Activated T-cell treated with anti-CD3 and anti-CD28 coated beads, Interleukin-2, amount 50 U/mL, for 72 hours (primary cell): Measurements from ENCODE around the gene PTPN9. TPM values are rescaled to one million over a fixed set of nuclear protein-coding genes. Genes with fewer than 3 reads are reported as not detected.
A peak's percentile ranks its signal among the peaks of the same experiment; 100 is the strongest.

Source experiments
- ATAC-seq, 2 donors: fragments of 150-1000 bp; cut with Tn5 transposase; replicated peaks in 1 of 2; 2 replicates each; pipeline ENCODE4 v1.10.0; 2021; ENCODE audit warnings: moderate library complexity in 2 of 2, mild to moderate bottlenecking in 1 of 2
- DNase-seq, 2 donors: peaks; one replicate each; pipeline ENCODE4 v3.0.0; 2021 to 2022; ENCODE audit warnings: mixed read lengths in 1 of 2
- H3K27ac Mint-ChIP-seq: one replicate; pipeline ENCODE4 v1.8.0; 2022; ENCODE audit warnings: mild to moderate bottlenecking, moderate library complexity, mixed read lengths
- H3K27me3 Mint-ChIP-seq: one replicate; pipeline ENCODE4 v1.8.0; 2022; ENCODE audit warnings: low read depth, mixed read lengths
- H3K36me3 Mint-ChIP-seq, 2 donors: one replicate each; pipeline ENCODE4 v1.8.0; 2022; ENCODE audit warnings: mixed read lengths in 2 of 2, mild to moderate bottlenecking in 1 of 2; ENCODE audit not compliant: insufficient read depth in 2 of 2
- H3K4me1 Mint-ChIP-seq: one replicate; pipeline ENCODE4 v1.8.0; 2022; ENCODE audit warnings: low read depth, mixed read lengths
- H3K4me3 Mint-ChIP-seq, 2 donors: one replicate each; pipeline ENCODE4 v1.8.0; 2022; ENCODE audit warnings: mild to moderate bottlenecking in 2 of 2, mixed read lengths in 2 of 2, moderate library complexity in 2 of 2
- H3K9me3 Mint-ChIP-seq, 2 donors: one replicate each; pipeline ENCODE4 v1.8.0; 2022; ENCODE audit warnings: mixed read lengths in 2 of 2
- total RNA-seq, 2 donors: library from RNA; stranded (reverse); gene quantifications; one replicate each; pipeline ENCODE4 v1.2.3, GENCODE V29; 2022

PTPN9 gene
- total RNA-seq, 2 donors from 2014 or later: 20.3 to 26.1 TPM

GRCh38 chr15:75436881-75437280 is 142.2 kb downstream of the PTPN9 start:
- peak overlapping the region; percentile 88 for H3K27ac Mint-ChIP-seq
- H3K4me3 Mint-ChIP-seq: no peak overlapping the region
- H3K9me3 Mint-ChIP-seq: no peaks in the 10 kb centered on the region
- H3K4me1 Mint-ChIP-seq: peaks cover 63% of the 10 kb centered on the region
- H3K27me3 Mint-ChIP-seq: no peaks in the 10 kb centered on the region
- DNase-seq: no peak
- H3K36me3 Mint-ChIP-seq: peaks cover 3 to 27% of the 10 kb centered on the region in 2 donors
- no peak for ATAC-seq

GRCh38 chr15:75431682-75432081 is 147.4 kb downstream of the PTPN9 start:
- Mint-ChIP-seq H3K4me3 (no peak overlapping the region), H3K4me1 (peaks cover 50% of the 10 kb centered on the region), H3K9me3 (no peaks in the 10 kb centered on the region), H3K36me3 (peaks cover 5 to 23% of the 10 kb centered on the region in 2 donors), H3K27me3 (no peaks in the 10 kb centered on the region), H3K27ac (peak overlapping the region; percentile 46)
- DNase-seq (no peak), ATAC-seq (no peak)

GRCh38 chr15:75431270-75431669 is 147.8 kb downstream of the PTPN9 start:
- DNase-seq: no peak
- peak overlapping the region; percentile 46 for H3K27ac Mint-ChIP-seq
- H3K36me3 Mint-ChIP-seq: peaks cover 5 to 23% of the 10 kb centered on the region in 2 donors

GRCh38 chr15:75430259-75430658 is 148.9 kb downstream of the PTPN9 start:
- H3K4me1 Mint-ChIP-seq: peaks cover 53% of the 10 kb centered on the region
- ATAC-seq: peak in 1 of 2 donors; percentile 60
- H3K36me3 Mint-ChIP-seq: peaks cover 5 to 17% of the 10 kb centered on the region in 2 donors
- no peaks in the 10 kb centered on the region for H3K9me3 Mint-ChIP-seq
- H3K4me3 Mint-ChIP-seq: no peak overlapping the region
- H3K27ac Mint-ChIP-seq: no peak overlapping the region
- DNase-seq: no peak
- H3K27me3 Mint-ChIP-seq: no peaks in the 10 kb centered on the region

More at GRCh38 chr15:75431270-75431669, 147.8 kb downstream of the PTPN9 start:
- Mint-ChIP-seq H3K4me3 (no peak overlapping the region), H3K27me3 (no peaks in the 10 kb centered on the region), H3K4me1 (peaks cover 54% of the 10 kb centered on the region), H3K9me3 (no peaks in the 10 kb centered on the region)
- ATAC-seq: no peak

DNA sequence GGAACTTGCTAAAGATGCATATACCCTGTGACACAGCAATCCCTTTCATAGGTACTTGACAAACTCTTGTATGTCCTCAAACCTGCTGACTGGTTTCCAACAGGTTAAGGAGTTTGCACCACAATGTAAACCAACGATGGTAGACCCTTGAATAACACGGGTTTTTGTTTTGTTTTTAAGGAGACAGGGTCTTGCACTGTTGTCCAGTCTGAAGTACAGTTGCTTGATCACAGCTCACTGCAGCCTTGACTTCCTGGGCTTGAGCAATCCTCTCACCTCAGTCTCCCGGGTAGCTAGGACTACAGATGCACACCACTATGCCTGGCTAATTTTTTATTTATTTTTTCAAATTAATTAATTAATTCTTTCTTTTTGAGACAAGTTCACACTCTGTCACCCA is 151.0 kb downstream of the PTPN9 start:
- Mint-ChIP-seq H3K4me3 (no peak overlapping the region), H3K4me1 (peaks cover 41% of the 10 kb centered on the region), H3K36me3 (peaks cover 5 to 13% of the 10 kb centered on the region in 2 donors), H3K27me3 (no peaks in the 10 kb centered on the region), H3K9me3 (no peaks in the 10 kb centered on the region), H3K27ac (no peak overlapping the region)
- ATAC-seq: no peak
- no peak for DNase-seq

DNA sequence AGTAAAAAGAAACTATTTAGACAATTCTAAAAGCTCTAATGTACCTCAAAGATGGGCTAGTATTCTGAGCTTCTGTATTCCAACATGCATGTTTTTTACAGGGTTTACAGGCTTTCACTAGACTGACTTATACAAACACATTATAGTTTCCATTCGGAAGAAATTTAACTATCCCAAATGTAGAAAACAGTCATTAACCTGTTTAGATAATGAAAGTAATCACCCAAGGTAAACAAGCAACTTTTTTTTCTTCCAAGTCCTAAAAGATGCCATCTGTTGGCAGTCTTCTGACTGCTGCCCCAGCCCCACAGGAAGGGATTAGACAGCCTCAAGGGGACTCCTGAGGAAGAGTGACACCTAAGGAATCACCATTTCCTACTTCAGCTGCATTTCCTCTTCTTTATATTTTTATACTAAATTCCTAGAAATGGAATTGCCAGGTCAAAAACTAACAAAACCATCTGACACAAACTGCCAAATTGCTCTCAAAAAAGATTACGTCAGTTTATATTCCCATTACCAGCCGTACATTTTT is 153.1 kb downstream of the PTPN9 start:
- H3K4me1 Mint-ChIP-seq: peaks cover 28% of the 10 kb centered on the region
- H3K4me3 Mint-ChIP-seq: no peak overlapping the region
- H3K27ac Mint-ChIP-seq: no peak overlapping the region
- no peaks in the 10 kb centered on the region for H3K27me3 Mint-ChIP-seq
- no peaks in the 10 kb centered on the region for H3K9me3 Mint-ChIP-seq
- DNase-seq (no peak), ATAC-seq (no peak)
- peaks cover 5 to 18% of the 10 kb centered on the region in 2 donors for H3K36me3 Mint-ChIP-seq

DNA sequence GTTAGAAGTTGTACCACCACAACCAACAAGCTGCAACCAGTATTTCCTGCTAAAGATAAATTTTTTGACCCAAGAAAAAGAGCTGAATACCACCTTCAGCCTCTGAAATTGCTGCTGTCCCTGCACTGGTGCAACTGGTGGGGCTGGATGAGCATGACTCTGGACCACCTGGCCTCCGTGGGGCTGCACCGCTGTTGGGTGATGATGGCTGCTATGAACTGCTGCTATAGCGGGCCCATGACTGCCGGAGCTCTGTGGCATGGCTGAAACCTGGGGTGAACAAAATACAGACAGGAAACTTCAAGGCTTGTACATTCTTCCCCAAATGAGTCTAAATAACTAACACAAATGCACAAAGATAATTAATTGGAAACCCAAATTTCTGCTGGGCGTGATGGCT is 156.6 kb downstream of the PTPN9 start:
- peaks cover 0 to 16% of the 10 kb centered on the region in 2 donors for H3K36me3 Mint-ChIP-seq
- DNase-seq (no peak), ATAC-seq (no peak)
- peak overlapping the region; percentile 36 for H3K27ac Mint-ChIP-seq
- H3K4me3 Mint-ChIP-seq: no peak overlapping the region
- no peaks in the 10 kb centered on the region for H3K9me3 Mint-ChIP-seq
- peaks cover 28% of the 10 kb centered on the region for H3K4me1 Mint-ChIP-seq
- no peaks in the 10 kb centered on the region for H3K27me3 Mint-ChIP-seq

DNA sequence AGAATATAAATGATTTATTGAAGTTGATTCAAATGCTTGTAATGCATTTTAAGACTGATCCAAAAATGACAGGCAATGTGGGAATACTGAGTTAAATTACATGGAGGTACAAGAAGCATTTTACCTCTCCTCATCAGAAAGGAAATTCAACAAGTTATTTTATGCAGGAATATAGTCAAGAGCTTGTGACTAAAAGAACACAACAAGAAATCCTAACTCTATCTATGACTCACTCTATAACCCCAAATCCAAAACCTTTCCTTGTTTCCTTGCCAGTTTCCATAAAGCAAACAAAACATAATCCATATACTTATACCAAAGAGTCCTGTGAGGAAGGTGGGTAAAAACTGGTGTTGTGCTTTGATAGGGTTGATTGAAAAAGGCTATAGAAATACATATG is 158.4 kb downstream of the PTPN9 start:
- peaks cover 28% of the 10 kb centered on the region for H3K4me1 Mint-ChIP-seq
- DNase-seq (no peak), ATAC-seq (no peak)
- no peak overlapping the region for H3K4me3 Mint-ChIP-seq
- H3K36me3 Mint-ChIP-seq: peaks cover 0 to 16% of the 10 kb centered on the region in 2 donors
- no peaks in the 10 kb centered on the region for H3K27me3 Mint-ChIP-seq
- no peak overlapping the region for H3K27ac Mint-ChIP-seq
- H3K9me3 Mint-ChIP-seq: no peaks in the 10 kb centered on the region

DNA sequence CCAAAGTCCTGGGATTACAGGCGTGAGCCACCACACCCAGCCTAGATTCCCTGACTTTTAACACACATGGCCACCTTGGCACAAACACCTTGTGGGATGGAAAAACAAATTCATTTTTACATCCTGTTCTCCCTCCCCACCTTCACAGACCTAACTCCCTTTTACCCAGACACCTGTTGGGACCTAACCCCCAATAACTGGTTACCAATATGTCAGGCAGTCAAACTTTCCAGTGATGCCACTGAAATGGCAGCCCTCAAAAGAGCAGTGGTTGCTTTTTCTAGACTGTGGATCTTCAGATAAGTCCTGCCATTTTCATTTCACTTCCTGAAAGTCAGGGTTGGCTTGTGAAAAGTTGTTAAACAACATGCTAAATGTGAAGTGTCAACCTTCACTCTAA is 162.5 kb downstream of the PTPN9 start:
- DNase-seq: no peak
- ATAC-seq: no peak
- H3K27me3 Mint-ChIP-seq: no peaks in the 10 kb centered on the region
- H3K9me3 Mint-ChIP-seq: no peaks in the 10 kb centered on the region
- H3K36me3 Mint-ChIP-seq: peaks cover 6 to 30% of the 10 kb centered on the region in 2 donors
- peaks cover 23% of the 10 kb centered on the region for H3K4me1 Mint-ChIP-seq
- peak overlapping the region; percentile 29 for H3K27ac Mint-ChIP-seq
- H3K4me3 Mint-ChIP-seq: no peak overlapping the region

Other genes with a start within 250 kb of the PTPN9 start
- gene COMMD4, start 243.3 kb downstream of the PTPN9 start, total RNA-seq: 10 to 100 TPM; 50.6 to 61.1 TPM
- gene NEIL1, start 232.3 kb downstream of the PTPN9 start, total RNA-seq: 10 to 100 TPM in 1 of 2 donors, 1 to 10 TPM in 1; 5.8 to 11.0 TPM
- 100 to 1,000 TPM; 106 to 120 TPM for gene MAN2C1, start 210.7 kb downstream of the PTPN9 start, total RNA-seq
- gene SIN3A, start 127.6 kb downstream of the PTPN9 start, total RNA-seq: 10 to 100 TPM; 93.1 to 96.4 TPM
- 10 to 100 TPM; 22.4 to 26.2 TPM for gene SNUPN, start 46.4 kb upstream of the PTPN9 start, total RNA-seq
- gene IMP3, start 60.9 kb upstream of the PTPN9 start, total RNA-seq: 10 to 100 TPM; 57.5 to 61.0 TPM
- 1 to 10 TPM; 1.5 to 3.1 TPM for gene SNX33, start 68.6 kb upstream of the PTPN9 start, total RNA-seq
- not detected for gene CSPG4, start 133.5 kb upstream of the PTPN9 start, total RNA-seq